PC-9 (cell line): ENCODE measurements around the gene SNAPC4. TPM values are rescaled to one million over a fixed set of nuclear protein-coding genes. Genes with fewer than 3 reads are reported as not detected.

Experiments
- BruUV-seq: library from RNA; stranded (reverse); fragments of 400-500 nt; replicated peaks from 2 replicates; lab custom pipeline; 2021; lab: Mats Ljungman, UMichigan
- CTCF ChIA-PET: fragments of 300-600 bp; sonication (Branson Sonifier 250); formaldehyde crosslinking; loops from one replicate; lab custom pipeline; 2022; ENCODE audit warnings: antibody characterized with exemption; lab: Charles Lee
- POLR2A ChIA-PET: fragments of 300-600 bp; sonication (Branson Sonifier 250); formaldehyde crosslinking; loops from one replicate; lab custom pipeline; 2022; ENCODE audit warnings: antibody characterized with exemption; ENCODE audit not compliant: unreplicated experiment; lab: Charles Lee
- DNase-seq, 2 experiments: peaks; one replicate each; pipeline versions ENCODE4 v3.0.0 to v3.0.0-alpha.2; 2015 to 2022; ENCODE audit warnings: mixed read lengths in 1 of 2
- H2AFZ ChIP-seq: fragments of 200-600 bp; sonication (generic); 2 replicates; pipeline ENCODE4 v1.8.1; 2017; ENCODE audit warnings: antibody characterized with exemption
- H3F3A ChIP-seq: fragments of 200-600 bp; sonication (generic); 2 replicates; pipeline ENCODE4 v1.8.1; 2017; ENCODE audit warnings: antibody characterized with exemption, mild to moderate bottlenecking, low read depth; ENCODE audit not compliant: insufficient read depth
- H3K27ac ChIP-seq: fragments of 200-600 bp; sonication (generic); 2 replicates; pipeline ENCODE4 v1.6.1; 2016; ENCODE audit warnings: mixed run types
- H3K27me3 ChIP-seq: fragments of 200-600 bp; sonication (generic); 2 replicates; pipeline ENCODE4 v1.6.1; 2016; ENCODE audit warnings: low read depth, mixed run types; ENCODE audit not compliant: insufficient read depth
- H3K36me3 ChIP-seq: fragments of 200-600 bp; sonication (generic); 2 replicates; pipeline ENCODE4 v1.6.1; 2016; ENCODE audit warnings: low read depth, mixed run types
- H3K4me1 ChIP-seq: fragments of 200-600 bp; sonication (generic); replicated peaks from 2 replicates; pipeline ENCODE4 v1.6.1; 2016; ENCODE audit warnings: mixed run types; ENCODE audit not compliant: insufficient read depth
- H3K4me2 ChIP-seq: fragments of 200-600 bp; sonication (generic); 2 replicates; pipeline ENCODE4 v1.6.1; 2017; ENCODE audit warnings: mixed run types
- H3K4me3 ChIP-seq: fragments of 200-600 bp; sonication (generic); 2 replicates; pipeline ENCODE4 v1.6.1; 2016; ENCODE audit warnings: mixed run types
- H3K79me2 ChIP-seq: fragments of 200-600 bp; sonication (generic); 2 replicates; pipeline ENCODE4 v1.6.1; 2017; ENCODE audit warnings: low read depth, mixed run types
- H3K9me2 ChIP-seq: fragments of 200-600 bp; sonication (generic); 2 replicates; pipeline ENCODE4 v1.8.1; 2017; ENCODE audit warnings: mild to moderate bottlenecking; ENCODE audit not compliant: insufficient read depth
- H3K9me3 ChIP-seq: fragments of 200-600 bp; sonication (generic); 2 replicates; pipeline ENCODE4 v1.8.1; 2016; ENCODE audit warnings: low read depth; ENCODE audit not compliant: insufficient read depth
- H4K20me1 ChIP-seq: fragments of 200-600 bp; sonication (generic); 2 replicates; pipeline ENCODE4 v1.8.1; 2017; ENCODE audit not compliant: insufficient read depth
- CTCF ChIP-seq: fragments of 200-600 bp; sonication (generic); conservative IDR thresholded peaks from 2 replicates; pipeline ENCODE4 v1.6.1; 2017; ENCODE audit warnings: mixed run types, antibody characterized with exemption, mild to moderate bottlenecking, moderate library complexity
- EZH2 ChIP-seq: fragments of 200-600 bp; sonication (generic); IDR thresholded peaks from 2 replicates; pipeline ENCODE4 v1.8.0; 2017; ENCODE audit warnings: antibody characterized with exemption, low read depth
- intact Hi-C: fragments of 100-400 bp; cut with micrococcal nuclease; formaldehyde crosslinking; loops from one replicate; pipeline ENCODE4 v1.10.0; 2022; ENCODE audit not compliant: unreplicated experiment
- total RNA-seq: library from RNA; stranded (reverse); gene quantifications from 2 replicates; pipeline ENCODE4 v1.2.3, GENCODE V29; 2021

The SNAPC4 gene
- total RNA-seq, 1 experiment from 2014 or later: 14.4 TPM

DNA sequence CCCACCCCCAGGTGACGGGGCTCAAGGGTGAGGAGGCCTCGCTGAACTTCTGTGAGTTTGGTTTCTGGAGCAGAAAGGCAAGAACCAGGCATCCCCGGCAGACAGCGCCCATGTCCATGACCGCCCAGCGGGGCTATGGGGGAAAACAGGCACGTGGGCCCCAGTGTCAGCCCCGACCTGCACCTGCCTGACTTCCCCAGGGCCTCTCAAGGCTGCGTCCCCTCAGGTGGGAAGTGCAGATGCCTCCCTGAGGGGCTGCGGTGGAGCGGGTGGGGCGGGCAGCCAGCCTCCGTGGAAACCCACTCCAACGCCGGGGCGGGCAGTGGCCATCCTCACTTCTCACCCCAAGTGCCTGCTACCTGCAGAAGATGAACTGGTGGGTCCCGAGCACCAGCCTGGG lies 19.6 kb downstream of the SNAPC4 start:
- no TSS peak for BruUV-seq
- Histone ChIP-seq H3F3A (no peaks in the 10 kb centered on the region), H3K4me1 (no peaks in the 10 kb centered on the region), H3K9me3 (no peaks in the 10 kb centered on the region), H3K27me3 (no peaks in the 10 kb centered on the region), H2AFZ (no peak overlapping the region), H3K36me3 (no peaks in the 10 kb centered on the region; the same call in 1 of the 2 replicates), H3K27ac (no peak overlapping the region), H3K9me2 (no peaks in the 10 kb centered on the region), H4K20me1 (no peaks in the 10 kb centered on the region; the same call in 1 of the 2 replicates), H3K4me2 (no peak overlapping the region), H3K79me2 (no peaks in the 10 kb centered on the region), H3K4me3 (no peak overlapping the region)
- no peak for DNase-seq
- POLR2A ChIA-PET: no interaction called here
- CTCF ChIA-PET: no interaction called here
- TF ChIP-seq EZH2 (no peak), CTCF (no peak)
- intact Hi-C loops: no loop called here

DNA sequence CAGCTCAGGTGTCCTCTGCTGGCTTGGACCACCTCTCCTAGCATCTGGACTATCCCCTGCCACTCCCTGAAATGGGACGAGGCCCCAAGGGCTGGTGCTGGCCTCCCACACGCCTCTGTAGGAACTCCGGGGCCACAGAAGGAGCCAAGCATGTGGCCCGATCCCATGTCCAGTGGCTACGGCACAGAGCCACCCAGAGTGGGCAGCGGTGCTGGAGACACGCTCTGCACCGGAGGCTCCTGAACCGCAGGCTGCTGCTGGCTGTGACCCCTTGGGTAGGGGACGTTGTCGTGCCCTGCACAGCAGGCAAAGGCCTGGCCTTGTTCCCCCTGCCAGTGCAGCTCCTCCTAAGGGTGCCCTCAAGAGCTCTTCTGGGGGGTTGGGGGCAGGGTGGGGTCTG lies 20.1 kb downstream of the SNAPC4 start:
- H3K4me1 ChIP-seq: no peaks in the 10 kb centered on the region
- H3K4me2 ChIP-seq: no peak overlapping the region
- no peaks in the 10 kb centered on the region; the same call in 1 of the 2 replicates for H3K36me3 ChIP-seq
- no peaks in the 10 kb centered on the region for H3K9me2 ChIP-seq
- no peak overlapping the region for H3K27ac ChIP-seq
- no peaks in the 10 kb centered on the region; the same call in 1 of the 2 replicates for H4K20me1 ChIP-seq
- ChIA-PET POLR2A (no interaction called here), CTCF (no interaction called here)
- H2AFZ ChIP-seq: no peak overlapping the region
- H3F3A ChIP-seq: no peaks in the 10 kb centered on the region
- BruUV-seq: no TSS peak
- no peak for TF ChIP-seq CTCF
- no peak for TF ChIP-seq EZH2
- H3K79me2 ChIP-seq: no peaks in the 10 kb centered on the region
- H3K9me3 ChIP-seq: no peaks in the 10 kb centered on the region
- H3K4me3 ChIP-seq: no peak overlapping the region
- intact Hi-C loops: no loop called here
- no peaks in the 10 kb centered on the region for H3K27me3 ChIP-seq
- no peak for DNase-seq

DNA sequence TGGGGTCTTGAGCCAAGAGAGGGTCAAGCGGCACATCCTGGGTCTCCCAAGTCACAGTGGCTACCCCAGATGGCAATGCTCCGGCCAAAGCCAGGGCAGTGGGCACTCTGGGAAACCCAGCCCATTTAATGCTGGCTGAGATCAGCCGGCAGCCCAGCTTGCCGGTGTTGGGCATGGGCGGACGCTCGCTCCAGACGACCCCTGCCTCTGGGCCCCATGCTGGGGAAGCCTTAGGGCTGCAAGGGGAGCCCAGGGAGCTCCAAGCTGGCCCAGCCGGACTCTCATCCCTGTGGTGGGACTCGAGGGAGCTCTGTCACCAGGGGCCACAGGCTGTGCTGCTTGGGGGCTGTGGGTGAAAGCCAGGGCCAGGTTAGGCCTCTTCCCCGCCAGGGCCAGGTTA lies 20.6 kb downstream of the SNAPC4 start:
- intact Hi-C loops: no loop called here
- H3K4me1 ChIP-seq: no peaks in the 10 kb centered on the region
- no peak overlapping the region for H3K27ac ChIP-seq
- no peak overlapping the region for H2AFZ ChIP-seq
- no peaks in the 10 kb centered on the region for H3F3A ChIP-seq
- no peaks in the 10 kb centered on the region for H3K79me2 ChIP-seq
- no peaks in the 10 kb centered on the region for H3K27me3 ChIP-seq
- no TSS peak for BruUV-seq
- H3K9me2 ChIP-seq: no peaks in the 10 kb centered on the region
- no peak for DNase-seq
- ChIA-PET CTCF (no interaction called here), POLR2A (no interaction called here)
- H3K4me3 ChIP-seq: no peak overlapping the region
- H3K9me3 ChIP-seq: no peaks in the 10 kb centered on the region
- no peak for TF ChIP-seq CTCF
- no peak for TF ChIP-seq EZH2
- H3K4me2 ChIP-seq: no peak overlapping the region
- H3K36me3 ChIP-seq: no peaks in the 10 kb centered on the region
- H4K20me1 ChIP-seq: no peaks in the 10 kb centered on the region; the same call in 1 of the 2 replicates
